ENCODE results near the gene LAD1. TPM values are rescaled to one million over a fixed set of nuclear protein-coding genes. Genes with fewer than 3 reads are reported as not detected.

LAD1 gene
- total RNA-seq, 1 experiment from 2014 or later, result 0.10 TPM

DNA sequence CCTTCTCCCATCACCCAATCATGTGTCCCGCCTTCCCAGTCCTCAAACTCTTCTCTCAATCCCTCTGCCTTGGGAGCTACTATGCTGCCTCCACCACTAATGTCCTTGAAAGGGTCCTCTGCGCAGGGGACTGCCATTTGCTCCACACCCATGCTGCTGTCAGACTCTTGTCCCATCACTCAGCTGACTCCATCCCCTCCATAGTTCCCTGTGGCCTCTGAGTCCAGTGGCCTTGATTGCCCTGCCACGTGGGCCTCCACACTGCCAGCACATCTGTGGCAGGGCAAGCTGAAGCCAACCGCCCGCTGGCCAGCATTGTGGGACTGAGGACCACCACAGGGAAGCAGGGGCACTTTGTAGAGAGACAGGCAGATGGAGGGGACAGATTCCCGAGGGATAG is 20.3 kb downstream of the LAD1 start:
- Histone ChIP-seq H3K27ac (ENCODE audit: low read length) (no peak overlapping the region), H3K27me3 (ENCODE audit: control insufficient read depth, insufficient read depth, low read length) (peaks cover 9% of the 10 kb centered on the region; the same call in 1 of the 2 replicates), H3K4me1 (ENCODE audit: control insufficient read depth, insufficient read depth, low read length) (no peaks in the 10 kb centered on the region), H3K9me3 (ENCODE audit: control insufficient read depth, insufficient read depth, low read depth, low read length) (no peaks in the 10 kb centered on the region), H3K36me3 (ENCODE audit: control insufficient read depth, insufficient read depth, low read length) (no peaks in the 10 kb centered on the region), H3K4me3 (ENCODE audit: low read depth in 2 of 2, low read length in 2 of 2) (no peak overlapping the region)
- DNase-seq (ENCODE audit: low read depth, low spot score), result no peak
- intact Hi-C loops (cut with micrococcal nuclease; ENCODE audit: unreplicated experiment), result no loop called here
- CTCF ChIA-PET, result interaction anchor here (0.7 kb wide), 1 partner anchor 18 kb away, joined by 4 read pairs; no protein-coding TSS in a partner anchor
- BruUV-seq (replicated peaks), result no TSS peak
- no peak for ATAC-seq
- in situ Hi-C loops (cut with HindIII; ENCODE audit: low pct_unique_long_range_greater_than_20kb, low sequenced_read_pairs), result no loop called here
- POLR2A ChIA-PET, result no interaction called here
- TF ChIP-seq REST (IDR thresholded peaks at IDR 0.05; ENCODE audit: insufficient read depth in 1 of 2, low read depth in 2 of 2, low read length in 1 of 2) (no peak), SIN3A (IDR thresholded peaks at IDR 0.05; ENCODE audit: borderline replicate concordance, insufficient read depth, low read depth, low read length) (no peak), TCF7L2 (IDR thresholded peaks at IDR 0.05; ENCODE audit: low read depth, low read length) (no peak), POLR2AphosphoS5 (IDR thresholded peaks at IDR 0.05; ENCODE audit: low read depth, low read length) (no peak), CTCF (IDR thresholded peaks at IDR 0.05) (no peak)

GRCh38 chr1:201377611-201378092 is 21.5 kb downstream of the LAD1 start, which contains the start of gene TNNT2:
Gene TNNT2, minus strand, starts transcription at chr1:201377680. Its CDS starts 4,426 bp downstream, at chr1:201373254.
- no TSS peak for BruUV-seq (replicated peaks)
- H3K4me3 ChIP-seq (ENCODE audit: low read depth in 2 of 2, low read length in 2 of 2), result no peak within 1 kb of the TSS
- in situ Hi-C loops (cut with HindIII; ENCODE audit: low pct_unique_long_range_greater_than_20kb, low sequenced_read_pairs), result no loop called here
- peaks cover 10% of the 10 kb centered on the region; the same call in 1 of the 2 replicates for H3K27me3 ChIP-seq (ENCODE audit: control insufficient read depth, insufficient read depth, low read length)
- ChIA-PET POLR2A (no interaction called here), CTCF (interaction anchor here (0.6 kb wide), 1 partner anchor 104 kb away, joined by 3 read pairs; no protein-coding TSS in a partner anchor)
- no peaks in the 10 kb centered on the region for H3K4me1 ChIP-seq (ENCODE audit: control insufficient read depth, insufficient read depth, low read length)
- H3K27ac ChIP-seq (ENCODE audit: low read length), result no peak within 1 kb of the TSS
- TF ChIP-seq POLR2AphosphoS5 (IDR thresholded peaks at IDR 0.05; ENCODE audit: low read depth, low read length) (no peak), REST (IDR thresholded peaks at IDR 0.05; ENCODE audit: insufficient read depth in 1 of 2, low read depth in 2 of 2, low read length in 1 of 2) (no peak), TCF7L2 (IDR thresholded peaks at IDR 0.05; ENCODE audit: low read depth, low read length) (no peak), SIN3A (IDR thresholded peaks at IDR 0.05; ENCODE audit: borderline replicate concordance, insufficient read depth, low read depth, low read length) (no peak), CTCF (IDR thresholded peaks at IDR 0.05) (no peak)
- intact Hi-C loops (cut with micrococcal nuclease; ENCODE audit: unreplicated experiment), result no loop called here
- DNase-seq (ENCODE audit: low read depth, low spot score) (no peak), ATAC-seq (no peak)
- H3K9me3 ChIP-seq (ENCODE audit: control insufficient read depth, insufficient read depth, low read depth, low read length), result no peaks in the 10 kb centered on the region
- H3K36me3 ChIP-seq (ENCODE audit: control insufficient read depth, insufficient read depth, low read length), result no peaks in the 10 kb centered on the region
